ENCODE results near the gene SAMD4B. TPM values are rescaled to one million over a fixed set of nuclear protein-coding genes. Genes with fewer than 3 reads are reported as not detected.

The SAMD4B gene
- total RNA-seq, 4 donors from 2014 or later = 79.5 to 212 (median 124) TPM

DNA sequence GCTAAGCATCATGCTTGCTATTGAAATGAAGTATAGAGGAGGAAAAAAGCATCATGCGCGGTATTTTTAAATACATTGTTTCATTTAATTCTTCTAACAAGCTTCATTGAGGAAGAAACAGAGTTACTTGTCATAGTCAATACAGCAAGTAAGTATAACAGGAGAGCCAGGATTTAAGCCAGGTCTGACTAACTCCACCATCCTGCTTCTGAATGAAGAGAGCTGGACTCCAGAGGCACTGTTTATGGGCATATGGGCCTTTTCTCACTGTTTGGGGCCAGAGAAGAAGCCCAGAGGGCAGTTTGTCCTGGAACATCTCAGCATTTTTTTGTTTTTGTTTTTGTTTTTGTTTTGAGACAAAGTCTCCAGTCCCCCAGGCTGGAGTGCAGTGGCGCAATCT lies 7.9 kb downstream of the SAMD4B start:
- Histone ChIP-seq H3K27me3 (no peaks in the 10 kb centered on the region), H3K4me1 (peaks cover 0 to 11% of the 10 kb centered on the region in 2 donors), H3K27ac (no peak overlapping the region), H3K9me3 (no peaks in the 10 kb centered on the region), H3K36me3 (peaks cover 10 to 12% of the 10 kb centered on the region in 2 donors), H3K4me3 (replicated peaks in 1 of 3) (no peak overlapping the region)
- no peak for TF ChIP-seq POLR2A (IDR thresholded peaks at IDR 0.05)
- TF ChIP-seq, protein P1, sequence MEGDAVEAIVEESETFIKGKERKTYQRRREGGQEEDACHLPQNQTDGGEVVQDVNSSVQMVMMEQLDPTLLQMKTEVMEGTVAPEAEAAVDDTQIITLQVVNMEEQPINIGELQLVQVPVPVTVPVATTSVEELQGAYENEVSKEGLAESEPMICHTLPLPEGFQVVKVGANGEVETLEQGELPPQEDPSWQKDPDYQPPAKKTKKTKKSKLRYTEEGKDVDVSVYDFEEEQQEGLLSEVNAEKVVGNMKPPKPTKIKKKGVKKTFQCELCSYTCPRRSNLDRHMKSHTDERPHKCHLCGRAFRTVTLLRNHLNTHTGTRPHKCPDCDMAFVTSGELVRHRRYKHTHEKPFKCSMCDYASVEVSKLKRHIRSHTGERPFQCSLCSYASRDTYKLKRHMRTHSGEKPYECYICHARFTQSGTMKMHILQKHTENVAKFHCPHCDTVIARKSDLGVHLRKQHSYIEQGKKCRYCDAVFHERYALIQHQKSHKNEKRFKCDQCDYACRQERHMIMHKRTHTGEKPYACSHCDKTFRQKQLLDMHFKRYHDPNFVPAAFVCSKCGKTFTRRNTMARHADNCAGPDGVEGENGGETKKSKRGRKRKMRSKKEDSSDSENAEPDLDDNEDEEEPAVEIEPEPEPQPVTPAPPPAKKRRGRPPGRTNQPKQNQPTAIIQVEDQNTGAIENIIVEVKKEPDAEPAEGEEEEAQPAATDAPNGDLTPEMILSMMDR (IDR thresholded peaks at IDR 0.05) = no peak
- no peak for DNase-seq
- 95 to 98% methylated on average over 3 of the region's 3 CpGs for whole genome bisulfite sequencing, 2 donors
- intact Hi-C loops (cut with DNase I) = no loop called here

DNA sequence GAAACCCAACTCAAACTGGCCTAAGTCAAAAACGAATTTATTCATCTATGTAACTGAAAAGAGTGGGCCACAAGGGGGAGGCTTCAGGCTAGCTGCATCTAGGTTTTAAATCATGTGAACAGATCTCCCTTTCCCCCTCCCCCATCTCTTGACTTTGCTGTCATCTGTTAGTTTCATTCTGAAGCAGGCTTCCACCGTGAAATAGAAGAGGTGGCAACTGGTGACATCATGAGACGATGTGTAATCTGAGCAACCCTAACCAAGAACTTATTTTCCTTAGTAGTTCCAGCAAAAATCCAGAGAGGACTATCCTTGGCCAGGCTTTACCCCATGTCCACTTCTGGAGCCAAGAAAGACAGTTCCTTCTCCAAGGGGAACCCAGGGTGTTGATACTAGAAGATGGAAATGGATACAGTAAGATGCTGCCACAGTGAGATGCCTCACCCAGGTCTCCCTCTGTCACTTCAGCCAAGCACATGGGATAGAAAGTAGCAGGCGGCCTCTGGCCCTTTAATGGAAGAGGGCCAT lies 9.4 kb downstream of the SAMD4B start:
- DNase-seq = no peak
- Histone ChIP-seq H3K9me3 (no peaks in the 10 kb centered on the region), H3K4me1 (no peaks in the 10 kb centered on the region), H3K27me3 (no peaks in the 10 kb centered on the region), H3K36me3 (peaks cover 25% of the 10 kb centered on the region in 2 donors), H3K4me3 (replicated peaks in 1 of 3) (no peak overlapping the region), H3K27ac (no peak overlapping the region)
- WGBS, 2 donors = 74 to 84% methylated on average over 4 of the region's 4 CpGs
- intact Hi-C loops (cut with DNase I) = no loop called here
- TF ChIP-seq, protein P1 (IDR thresholded peaks at IDR 0.05) = no peak
- TF ChIP-seq POLR2A (IDR thresholded peaks at IDR 0.05) = no peak

DNA sequence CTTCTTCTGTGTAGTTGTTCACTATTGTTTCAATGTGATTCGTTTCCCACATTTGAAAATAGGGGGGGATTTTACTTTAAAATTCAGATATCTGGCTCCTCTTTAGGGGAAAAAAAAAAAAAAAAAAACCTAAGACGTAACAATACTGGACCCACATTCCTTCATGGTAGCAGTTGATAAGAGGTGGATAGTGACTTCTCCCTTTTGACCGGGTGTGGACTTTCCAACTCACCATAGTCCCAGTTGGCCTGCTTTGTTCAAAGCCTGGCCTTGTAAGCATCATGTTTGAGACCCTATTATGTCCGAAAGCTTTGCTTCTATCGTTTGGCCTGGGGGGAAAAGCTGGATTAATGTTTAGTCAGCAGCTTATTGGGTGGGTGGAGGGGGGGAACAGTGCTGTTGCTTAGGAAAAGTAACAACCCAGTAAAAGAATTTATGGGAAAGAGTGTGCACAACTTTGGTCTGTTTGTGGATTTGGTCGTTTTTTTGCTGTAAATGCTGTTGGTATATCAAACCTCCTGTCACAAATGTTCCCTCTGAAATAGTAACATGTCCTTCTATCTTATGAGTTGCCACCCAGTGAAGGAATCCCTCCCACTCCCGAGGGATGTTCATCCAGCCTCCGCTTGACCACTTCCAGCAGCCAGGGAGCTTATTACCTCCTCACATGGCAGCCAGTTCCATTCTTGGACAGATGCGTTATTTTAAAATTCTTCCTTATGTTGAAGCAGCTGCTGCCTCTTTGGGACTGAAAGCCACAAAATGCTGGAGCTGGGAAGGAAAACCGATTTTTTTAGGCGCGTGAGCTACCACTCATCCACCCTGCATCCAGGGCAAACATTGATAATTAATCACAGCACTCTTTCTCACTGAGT lies 10.4 kb downstream of the SAMD4B start:
- no peaks in the 10 kb centered on the region for H3K4me1 ChIP-seq
- no peak for DNase-seq
- no peaks in the 10 kb centered on the region for H3K27me3 ChIP-seq
- WGBS, 2 donors = 72 to 85% methylated on average over 12 of the region's 12 CpGs
- intact Hi-C loops (cut with DNase I) = no loop called here
- no peak overlapping the region for H3K27ac ChIP-seq
- peaks cover 35 to 36% of the 10 kb centered on the region in 2 donors for H3K36me3 ChIP-seq
- no peaks in the 10 kb centered on the region for H3K9me3 ChIP-seq
- TF ChIP-seq POLR2A (IDR thresholded peaks at IDR 0.05) = no peak
- TF ChIP-seq, protein P1 (IDR thresholded peaks at IDR 0.05) = no peak
- no peak overlapping the region for H3K4me3 ChIP-seq (replicated peaks in 1 of 3)

DNA sequence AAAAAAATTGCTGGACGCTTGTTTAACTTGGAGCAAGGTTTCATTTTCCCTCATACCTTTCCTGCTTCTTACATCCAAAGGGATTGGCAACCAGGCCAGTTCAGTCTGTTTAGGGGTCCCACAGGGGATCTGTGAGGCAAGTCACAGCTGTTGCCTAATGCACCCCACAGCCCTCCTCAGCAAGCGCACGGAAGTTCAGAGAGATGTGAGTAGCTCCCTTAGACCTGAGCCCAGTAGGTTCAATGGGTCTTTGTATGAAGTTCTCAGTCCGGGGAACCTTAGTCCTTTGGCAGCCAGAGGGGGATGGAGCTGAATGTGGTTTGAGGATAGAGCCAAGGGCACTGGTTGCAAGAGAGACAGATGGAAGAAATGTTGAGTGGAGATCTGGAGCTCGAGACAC lies 13.0 kb downstream of the SAMD4B start:
- no peak for DNase-seq
- H3K4me3 ChIP-seq (replicated peaks in 1 of 3) = no peak overlapping the region
- H3K4me1 ChIP-seq = no peaks in the 10 kb centered on the region
- H3K36me3 ChIP-seq = peaks cover 57 to 58% of the 10 kb centered on the region in 2 donors
- H3K27ac ChIP-seq = no peak overlapping the region
- TF ChIP-seq POLR2A (IDR thresholded peaks at IDR 0.05) = no peak
- TF ChIP-seq, protein P1 (IDR thresholded peaks at IDR 0.05) = no peak
- H3K27me3 ChIP-seq = no peaks in the 10 kb centered on the region
- 81 to 90% methylated on average over 5 of the region's 5 CpGs for WGBS, 2 donors
- H3K9me3 ChIP-seq = no peaks in the 10 kb centered on the region
- intact Hi-C loops (cut with DNase I) = no loop called here

DNA sequence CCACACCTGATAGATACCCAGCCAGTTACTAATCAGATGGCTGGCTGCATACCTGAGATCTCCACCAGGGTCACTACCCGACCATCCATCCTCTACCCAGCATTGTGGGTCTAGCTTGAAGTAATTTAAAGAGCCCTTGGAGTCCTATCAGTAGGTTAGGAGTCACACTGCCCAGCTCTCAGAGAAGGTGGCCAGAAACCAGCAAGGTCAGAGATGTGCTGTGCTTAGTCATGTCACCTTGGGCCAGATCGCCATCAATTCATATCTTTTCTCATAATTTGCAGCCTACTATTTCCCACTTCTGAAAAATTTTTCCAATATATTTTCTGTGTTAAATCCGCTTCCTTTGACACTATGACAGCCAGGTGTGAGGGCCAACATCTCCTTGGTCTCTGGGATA lies 13.9 kb downstream of the SAMD4B start:
- Histone ChIP-seq H3K9me3 (no peaks in the 10 kb centered on the region), H3K27me3 (no peaks in the 10 kb centered on the region), H3K36me3 (peaks cover 64 to 66% of the 10 kb centered on the region in 2 donors), H3K4me3 (replicated peaks in 1 of 3) (no peak overlapping the region), H3K4me1 (no peaks in the 10 kb centered on the region), H3K27ac (no peak overlapping the region)
- 70 to 91% methylated on average over 2 to 3 of the region's 3 CpGs for WGBS, 2 donors
- no peak for TF ChIP-seq POLR2A (IDR thresholded peaks at IDR 0.05)
- TF ChIP-seq, protein P1 (IDR thresholded peaks at IDR 0.05) = no peak
- intact Hi-C loops (cut with DNase I) = no loop called here
- no peak for DNase-seq

All from thyroid gland (tissue), 4 donors.